ENCODE measurements around the gene LIN28B.

DNA sequence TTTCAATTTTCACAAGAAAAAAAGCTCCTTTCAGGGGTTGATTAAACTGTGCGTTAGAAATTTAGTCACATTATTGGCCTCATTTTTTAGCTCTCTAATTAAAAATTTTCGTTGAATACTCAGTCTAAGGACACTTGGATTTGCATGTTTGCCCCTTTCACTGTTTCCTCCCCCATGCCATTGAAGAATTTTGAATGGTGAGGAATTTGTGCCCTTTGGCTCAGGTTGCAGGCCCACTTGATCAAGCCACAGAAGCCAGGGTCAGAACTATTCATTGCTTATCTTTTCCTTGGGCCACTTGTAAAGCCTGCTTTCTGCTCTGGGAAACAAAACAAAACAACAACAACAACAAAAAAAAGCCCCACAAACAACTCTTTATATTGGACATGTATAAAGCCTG, 12.2 kb downstream of the LIN28B start:
- TF ChIP-seq, protein P1, sequence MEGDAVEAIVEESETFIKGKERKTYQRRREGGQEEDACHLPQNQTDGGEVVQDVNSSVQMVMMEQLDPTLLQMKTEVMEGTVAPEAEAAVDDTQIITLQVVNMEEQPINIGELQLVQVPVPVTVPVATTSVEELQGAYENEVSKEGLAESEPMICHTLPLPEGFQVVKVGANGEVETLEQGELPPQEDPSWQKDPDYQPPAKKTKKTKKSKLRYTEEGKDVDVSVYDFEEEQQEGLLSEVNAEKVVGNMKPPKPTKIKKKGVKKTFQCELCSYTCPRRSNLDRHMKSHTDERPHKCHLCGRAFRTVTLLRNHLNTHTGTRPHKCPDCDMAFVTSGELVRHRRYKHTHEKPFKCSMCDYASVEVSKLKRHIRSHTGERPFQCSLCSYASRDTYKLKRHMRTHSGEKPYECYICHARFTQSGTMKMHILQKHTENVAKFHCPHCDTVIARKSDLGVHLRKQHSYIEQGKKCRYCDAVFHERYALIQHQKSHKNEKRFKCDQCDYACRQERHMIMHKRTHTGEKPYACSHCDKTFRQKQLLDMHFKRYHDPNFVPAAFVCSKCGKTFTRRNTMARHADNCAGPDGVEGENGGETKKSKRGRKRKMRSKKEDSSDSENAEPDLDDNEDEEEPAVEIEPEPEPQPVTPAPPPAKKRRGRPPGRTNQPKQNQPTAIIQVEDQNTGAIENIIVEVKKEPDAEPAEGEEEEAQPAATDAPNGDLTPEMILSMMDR (IDR thresholded peaks at IDR 0.05) = no peak
- TF ChIP-seq POLR2A (IDR thresholded peaks at IDR 0.05) = no peak
